SU-DHL-6 (cell line): Measurements from ENCODE around the gene NTSR2.

Experiments used
- CTCF ChIP-seq: fragments of 200-600 bp; sonication (generic); IDR thresholded peaks from one replicate; pipeline ENCODE4 v1.5.1; 2017; ENCODE audit warnings: antibody characterized with exemption, mild to moderate bottlenecking, low read length, moderate library complexity; ENCODE audit not compliant: insufficient read depth, poor library complexity, severe bottlenecking
- EZH2phosphoT487 ChIP-seq: fragments of 200-600 bp; sonication (generic), shearing (Covaris generic); conservative IDR thresholded peaks from 2 replicates; pipeline ENCODE4 v1.6.1; 2018; ENCODE audit warnings: mild to moderate bottlenecking, antibody characterized with exemption, low read length, moderate library complexity, mixed read lengths

GRCh38 chr2:11692966-11693521 is 23.0 kb upstream of the NTSR2 start:
- peak; percentile 73 for TF ChIP-seq CTCF
- TF ChIP-seq EZH2phosphoT487: no peak
